ENCODE data around the gene ARHGAP22.

GRCh38 chr10:48651293-48651692 is 46.4 kb upstream of the ARHGAP22 start:
- TF ChIP-seq POLR2AphosphoS5 (IDR thresholded peaks at IDR 0.05; ENCODE audit: low read depth, low read length) = no peak
- TF ChIP-seq ZFX (IDR thresholded peaks at IDR 0.05) = no peak
- no peak for TF ChIP-seq POLR2A (IDR thresholded peaks at IDR 0.05; ENCODE audit: borderline replicate concordance, extremely low read depth, insufficient read depth, insufficient read length)
- TF ChIP-seq, protein P1, sequence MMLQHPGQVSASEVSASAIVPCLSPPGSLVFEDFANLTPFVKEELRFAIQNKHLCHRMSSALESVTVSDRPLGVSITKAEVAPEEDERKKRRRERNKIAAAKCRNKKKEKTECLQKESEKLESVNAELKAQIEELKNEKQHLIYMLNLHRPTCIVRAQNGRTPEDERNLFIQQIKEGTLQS (IDR thresholded peaks at IDR 0.05) = no peak
- no peak for TF ChIP-seq EZH2 (IDR thresholded peaks at IDR 0.05)
- no peak for TF ChIP-seq MAX (IDR thresholded peaks at IDR 0.05)
- no peak for TF ChIP-seq CTCF (IDR thresholded peaks at IDR 0.05 in 2 of 3, conservative IDR thresholded peaks at IDR 0.05 in 1 of 3; ENCODE audit: borderline replicate concordance in 1 of 3, insufficient read depth in 1 of 3, low read depth in 2 of 3, low read length in 2 of 3)
- no peak for TF ChIP-seq SIN3A (IDR thresholded peaks at IDR 0.05; ENCODE audit: low read depth)

Measured in HCT116 (cell line).